NCI-H2107 (cell line): ENCODE measurements around the gene LONRF2.

Source experiments
- DNase-seq: peaks from one replicate; lab custom pipeline; 2025; lab: John Stamatoyannopoulos, UW

The LONRF2 gene

GRCh38 chr2:100275200-100275589, 47.1 kb downstream of the LONRF2 start:
- DNase-seq: no peak

- no peak for DNase-seq
Measured at GRCh38 chr2:100274566-100275199, 47.6 kb downstream of the LONRF2 start.

- DNase-seq: no peak
Measured at GRCh38 chr2:100274076-100274475, 48.2 kb downstream of the LONRF2 start.

GRCh38 chr2:100273387-100273786, 48.9 kb downstream of the LONRF2 start:
- DNase-seq: no peak

GRCh38 chr2:100272841-100273329, 49.4 kb downstream of the LONRF2 start:
- DNase-seq: no peak

GRCh38 chr2:100271210-100271609, 51.1 kb downstream of the LONRF2 start:
- DNase-seq: no peak

- no peak for DNase-seq
Measured at GRCh38 chr2:100270381-100271146, 51.7 kb downstream of the LONRF2 start.

- no peak for DNase-seq
Measured at GRCh38 chr2:100269889-100270288, 52.4 kb downstream of the LONRF2 start.

GRCh38 chr2:100268986-100269385, 53.3 kb downstream of the LONRF2 start:
- DNase-seq: no peak

- no peak for DNase-seq
Measured at GRCh38 chr2:100267751-100268150, 54.5 kb downstream of the LONRF2 start.

- no peak for DNase-seq
Measured at GRCh38 chr2:100266126-100266525, 56.2 kb downstream of the LONRF2 start.

- DNase-seq: no peak
Measured at GRCh38 chr2:100265226-100265625, 57.1 kb downstream of the LONRF2 start.

GRCh38 chr2:100264651-100265050, 57.6 kb downstream of the LONRF2 start:
- no peak for DNase-seq

- no peak for DNase-seq
Measured at GRCh38 chr2:100264121-100264520, 58.2 kb downstream of the LONRF2 start.

GRCh38 chr2:100262555-100263320, 59.6 kb downstream of the LONRF2 start:
- peak; percentile 39 for DNase-seq

GRCh38 chr2:100262046-100262445, 60.3 kb downstream of the LONRF2 start:
- no peak for DNase-seq

- peak; percentile 66 for DNase-seq
Measured at GRCh38 chr2:100260712-100261620, 61.3 kb downstream of the LONRF2 start.

GRCh38 chr2:100259106-100259505, 63.2 kb downstream of the LONRF2 start:
- no peak for DNase-seq

- DNase-seq: no peak
Measured at GRCh38 chr2:100257939-100258338, 64.4 kb downstream of the LONRF2 start.

- no peak for DNase-seq
Measured at GRCh38 chr2:100256849-100257248, 65.5 kb downstream of the LONRF2 start.

GRCh38 chr2:100256416-100256815, 65.9 kb downstream of the LONRF2 start:
- DNase-seq: no peak
